Measurements from ENCODE around the gene CD44. TPM values are rescaled to one million over a fixed set of nuclear protein-coding genes. Genes with fewer than 3 reads are reported as not detected.

Gene CD44
- total RNA-seq, 3 donors from 2014 or later (not counting 1 experiment from before 2014, with no cell fraction given): 354 to 638 (median 490) TPM

GRCh38 chr11:35112846-35113105, 26.2 kb upstream of the CD44 start:
- DNase-seq: no peak
- TF ChIP-seq CTCF (IDR thresholded peaks at IDR 0.05): no peak

GRCh38 chr11:35114906-35115687, 23.9 kb upstream of the CD44 start:
- Histone ChIP-seq H3K4me3 (ENCODE audit: low read length) (no peak overlapping the region), H3K9me3 (ENCODE audit: control insufficient read depth, insufficient read depth, low read length) (no peaks in the 10 kb centered on the region), H3K36me3 (ENCODE audit: control insufficient read depth, insufficient read depth, low read length) (no peaks in the 10 kb centered on the region), H3K27me3 (ENCODE audit: control insufficient read depth, insufficient read depth, low read length) (no peaks in the 10 kb centered on the region), H3K27ac (ENCODE audit: low read length) (no peak overlapping the region), H3K4me1 (ENCODE audit: control insufficient read depth, insufficient read depth, low read length) (peaks cover 17% of the 10 kb centered on the region)
- H3K4me1 Mint-ChIP-seq: peaks cover 18 to 19% of the 10 kb centered on the region in 2 donors
- H3K9me3 Mint-ChIP-seq: no peaks in the 10 kb centered on the region
- intact Hi-C loops (cut with micrococcal nuclease): no loop called here
- H3K4me3 Mint-ChIP-seq: no peak overlapping the region
- DNase-seq (no peak), ATAC-seq (no peak)
- WGBS (ENCODE audit: insufficient coverage): 91% methylated on average over 9 of the region's 9 CpGs
- H3K27ac Mint-ChIP-seq: no peak overlapping the region
- no peaks in the 10 kb centered on the region for H3K36me3 Mint-ChIP-seq
- TF ChIP-seq CTCF (IDR thresholded peaks at IDR 0.05): no peak
- H3K27me3 Mint-ChIP-seq (ENCODE audit: low read depth in 2 of 2): peaks cover 8 to 19% of the 10 kb centered on the region in 2 donors

More at GRCh38 chr11:35112846-35113105, 26.2 kb upstream of the CD44 start:
- Mint-ChIP-seq H3K36me3 (no peaks in the 10 kb centered on the region), H3K9me3 (no peaks in the 10 kb centered on the region), H3K27me3 (ENCODE audit: low read depth in 2 of 2) (peaks cover 0 to 5% of the 10 kb centered on the region in 2 donors), H3K27ac (no peak overlapping the region), H3K4me1 (peaks cover 18 to 19% of the 10 kb centered on the region in 2 donors), H3K4me3 (no peak overlapping the region)
- Histone ChIP-seq H3K4me1 (ENCODE audit: control insufficient read depth, insufficient read depth, low read length) (peaks cover 17% of the 10 kb centered on the region), H3K9me3 (ENCODE audit: control insufficient read depth, insufficient read depth, low read length) (no peaks in the 10 kb centered on the region), H3K27ac (ENCODE audit: low read length) (no peak overlapping the region), H3K27me3 (ENCODE audit: control insufficient read depth, insufficient read depth, low read length) (no peaks in the 10 kb centered on the region), H3K36me3 (ENCODE audit: control insufficient read depth, insufficient read depth, low read length) (no peaks in the 10 kb centered on the region), H3K4me3 (ENCODE audit: low read length) (no peak overlapping the region)
- WGBS (ENCODE audit: insufficient coverage): 100% methylated on average over 1 of the region's 1 CpG
- ATAC-seq: no peak
- intact Hi-C loops (cut with micrococcal nuclease): no loop called here

- Mint-ChIP-seq H3K36me3 (no peaks in the 10 kb centered on the region), H3K27ac (no peak overlapping the region), H3K4me3 (no peak overlapping the region), H3K4me1 (peaks cover 14 to 15% of the 10 kb centered on the region in 2 donors), H3K27me3 (ENCODE audit: low read depth in 2 of 2) (peaks cover 8 to 19% of the 10 kb centered on the region in 2 donors), H3K9me3 (no peaks in the 10 kb centered on the region)
- Histone ChIP-seq H3K4me3 (ENCODE audit: low read length) (no peak overlapping the region), H3K9me3 (ENCODE audit: control insufficient read depth, insufficient read depth, low read length) (no peaks in the 10 kb centered on the region), H3K27ac (ENCODE audit: low read length) (no peak overlapping the region), H3K27me3 (ENCODE audit: control insufficient read depth, insufficient read depth, low read length) (no peaks in the 10 kb centered on the region), H3K36me3 (ENCODE audit: control insufficient read depth, insufficient read depth, low read length) (no peaks in the 10 kb centered on the region), H3K4me1 (ENCODE audit: control insufficient read depth, insufficient read depth, low read length) (peaks cover 11% of the 10 kb centered on the region)
- ATAC-seq (no peak), DNase-seq (no peak)
- intact Hi-C loops (cut with micrococcal nuclease): no loop called here
- 88% methylated on average over 4 of the region's 4 CpGs for WGBS (ENCODE audit: insufficient coverage)
- no peak for TF ChIP-seq CTCF (IDR thresholded peaks at IDR 0.05)
These were observed 23.3 kb upstream of the CD44 start for GRCh38 chr11:35115688-35116030.

GRCh38 chr11:35116245-35116644, 22.7 kb upstream of the CD44 start:
- DNase-seq: no peak
- intact Hi-C loops (cut with micrococcal nuclease): no loop called here
- no peaks in the 10 kb centered on the region for H3K36me3 Mint-ChIP-seq
- H3K4me1 Mint-ChIP-seq: peaks cover 9% of the 10 kb centered on the region in 2 donors
- Histone ChIP-seq H3K27me3 (ENCODE audit: control insufficient read depth, insufficient read depth, low read length) (no peaks in the 10 kb centered on the region), H3K4me1 (ENCODE audit: control insufficient read depth, insufficient read depth, low read length) (peaks cover 5% of the 10 kb centered on the region), H3K36me3 (ENCODE audit: control insufficient read depth, insufficient read depth, low read length) (no peaks in the 10 kb centered on the region), H3K27ac (ENCODE audit: low read length) (no peak overlapping the region), H3K9me3 (ENCODE audit: control insufficient read depth, insufficient read depth, low read length) (no peaks in the 10 kb centered on the region), H3K4me3 (ENCODE audit: low read length) (no peak overlapping the region)
- WGBS (ENCODE audit: insufficient coverage): 82% methylated on average over 5 of the region's 5 CpGs
- no peak for TF ChIP-seq CTCF (IDR thresholded peaks at IDR 0.05)
- no peak overlapping the region for H3K27ac Mint-ChIP-seq
- no peak for ATAC-seq
- no peak overlapping the region for H3K4me3 Mint-ChIP-seq
- H3K27me3 Mint-ChIP-seq (ENCODE audit: low read depth in 2 of 2): peaks cover 8 to 19% of the 10 kb centered on the region in 2 donors
- H3K9me3 Mint-ChIP-seq: no peaks in the 10 kb centered on the region

Measured in natural killer cell (primary cell).